ENCODE results near the gene DAAM2. TPM values are rescaled to one million over a fixed set of nuclear protein-coding genes. Genes with fewer than 3 reads are reported as not detected.

Gene DAAM2
- total and polyA plus RNA-seq, 9 of the 15 experiments (the other 6 are each of a cell fraction or from before 2014, with no cell fraction given), result 0.01 to 0.07 TPM; not detected in 7

DNA sequence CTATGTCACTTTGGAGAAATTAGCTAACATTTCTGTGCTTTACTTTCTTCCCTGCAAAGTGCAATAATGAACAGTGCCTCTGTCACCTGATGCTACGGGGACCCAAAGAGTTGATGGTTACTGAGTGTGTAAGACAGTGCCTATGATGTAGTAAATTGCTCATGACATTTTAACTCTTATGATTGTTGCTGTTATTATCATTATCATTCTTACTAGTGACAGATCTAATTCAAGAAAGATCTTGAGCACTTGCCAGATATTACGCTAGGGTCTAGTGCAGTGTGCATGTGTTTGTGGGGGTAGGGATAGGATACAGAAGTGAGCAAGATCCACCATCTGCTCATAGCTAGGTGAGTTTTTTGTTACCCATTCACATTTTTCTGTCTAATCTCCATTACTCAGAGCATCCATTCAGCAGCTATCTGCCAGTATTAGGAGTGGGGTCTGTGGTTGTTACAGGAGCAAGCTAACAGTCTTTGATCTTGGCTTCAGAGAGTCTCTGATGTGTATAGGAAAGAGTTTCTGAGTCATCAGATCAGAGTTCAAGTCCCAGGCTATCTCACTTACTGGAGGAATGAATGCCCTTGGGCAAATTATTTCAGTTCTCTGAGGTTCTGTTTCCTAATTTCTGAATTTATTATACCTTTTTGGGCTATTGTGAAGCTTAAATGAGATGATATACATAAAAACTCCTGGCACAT is 33.1 kb upstream of the DAAM2 start:
- in situ Hi-C loops (cut with MboI), result no loop called here
- no peaks in the 10 kb centered on the region for H3K9me1 ChIP-seq (ENCODE audit: control insufficient read depth, insufficient read depth, low read length)
- DNase-seq (ENCODE audit: extremely low read depth in 1 of 4, low spot score in 3 of 4) (no peak), FAIRE-seq (no peak), ATAC-seq (no peak)
- H3K4me1 ChIP-seq (replicated peaks in 1 of 2; ENCODE audit: control insufficient read depth in 2 of 2, insufficient read depth in 2 of 2, low read length in 2 of 2), result no peaks in the 10 kb centered on the region
- no peak overlapping the region for H3K4me3 ChIP-seq
- 0% methylated on average over 2 of the region's 2 CpGs for WGBS (ENCODE audit: insufficient coverage, low coverage, missing lambda C conversion rate)
- no peaks in the 10 kb centered on the region; a peak in 1 of 5 replicates for H3K27me3 ChIP-seq (ENCODE audit: control insufficient read depth in 2 of 2, insufficient read depth in 2 of 2, low read length in 2 of 2)
- no peaks in the 10 kb centered on the region for H4K20me1 ChIP-seq (replicated peaks; ENCODE audit: control insufficient read depth, insufficient read depth, low read length)
- TF ChIP-seq, protein P1, sequence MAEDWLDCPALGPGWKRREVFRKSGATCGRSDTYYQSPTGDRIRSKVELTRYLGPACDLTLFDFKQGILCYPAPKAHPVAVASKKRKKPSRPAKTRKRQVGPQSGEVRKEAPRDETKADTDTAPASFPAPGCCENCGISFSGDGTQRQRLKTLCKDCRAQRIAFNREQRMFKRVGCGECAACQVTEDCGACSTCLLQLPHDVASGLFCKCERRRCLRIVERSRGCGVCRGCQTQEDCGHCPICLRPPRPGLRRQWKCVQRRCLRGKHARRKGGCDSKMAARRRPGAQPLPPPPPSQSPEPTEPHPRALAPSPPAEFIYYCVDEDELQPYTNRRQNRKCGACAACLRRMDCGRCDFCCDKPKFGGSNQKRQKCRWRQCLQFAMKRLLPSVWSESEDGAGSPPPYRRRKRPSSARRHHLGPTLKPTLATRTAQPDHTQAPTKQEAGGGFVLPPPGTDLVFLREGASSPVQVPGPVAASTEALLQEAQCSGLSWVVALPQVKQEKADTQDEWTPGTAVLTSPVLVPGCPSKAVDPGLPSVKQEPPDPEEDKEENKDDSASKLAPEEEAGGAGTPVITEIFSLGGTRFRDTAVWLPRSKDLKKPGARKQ (CRISPR knock-in tag; IDR thresholded peaks at IDR 0.05), result no peak
- no peak for TF ChIP-seq KDM2B (CRISPR knock-in tag; IDR thresholded peaks at IDR 0.05)
- TF ChIP-seq ASH1L (IDR thresholded peaks at IDR 0.05; ENCODE audit: borderline replicate concordance, low read depth, partially characterized antibody), result no peak
- no peak for TF ChIP-seq HSF4 (CRISPR knock-in tag; IDR thresholded peaks at IDR 0.05; ENCODE audit: borderline replicate concordance)
- TF ChIP-seq, protein P2, sequence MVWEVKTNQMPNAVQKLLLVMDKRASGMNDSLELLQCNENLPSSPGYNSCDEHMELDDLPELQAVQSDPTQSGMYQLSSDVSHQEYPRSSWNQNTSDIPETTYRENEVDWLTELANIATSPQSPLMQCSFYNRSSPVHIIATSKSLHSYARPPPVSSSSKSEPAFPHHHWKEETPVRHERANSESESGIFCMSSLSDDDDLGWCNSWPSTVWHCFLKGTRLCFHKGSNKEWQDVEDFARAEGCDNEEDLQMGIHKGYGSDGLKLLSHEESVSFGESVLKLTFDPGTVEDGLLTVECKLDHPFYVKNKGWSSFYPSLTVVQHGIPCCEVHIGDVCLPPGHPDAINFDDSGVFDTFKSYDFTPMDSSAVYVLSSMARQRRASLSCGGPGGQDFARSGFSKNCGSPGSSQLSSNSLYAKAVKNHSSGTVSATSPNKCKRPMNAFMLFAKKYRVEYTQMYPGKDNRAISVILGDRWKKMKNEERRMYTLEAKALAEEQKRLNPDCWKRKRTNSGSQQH (CRISPR knock-in tag; IDR thresholded peaks at IDR 0.05), result no peak
- no peak for TF ChIP-seq MCM2 (IDR thresholded peaks at IDR 0.05; ENCODE audit: low read depth)
- no peak for TF ChIP-seq RBM15 (IDR thresholded peaks at IDR 0.05; ENCODE audit: insufficient read depth, low read length)
- no peak for TF ChIP-seq ZNF695 (CRISPR knock-in tag; IDR thresholded peaks at IDR 0.05)
- TF ChIP-seq SRF (CRISPR knock-in tag; IDR thresholded peaks at IDR 0.05), result no peak
- no peak for TF ChIP-seq ARHGAP35 (IDR thresholded peaks at IDR 0.05; ENCODE audit: partially characterized antibody)
- TF ChIP-seq CC2D1A (IDR thresholded peaks at IDR 0.05), result no peak
- TF ChIP-seq, protein P3, sequence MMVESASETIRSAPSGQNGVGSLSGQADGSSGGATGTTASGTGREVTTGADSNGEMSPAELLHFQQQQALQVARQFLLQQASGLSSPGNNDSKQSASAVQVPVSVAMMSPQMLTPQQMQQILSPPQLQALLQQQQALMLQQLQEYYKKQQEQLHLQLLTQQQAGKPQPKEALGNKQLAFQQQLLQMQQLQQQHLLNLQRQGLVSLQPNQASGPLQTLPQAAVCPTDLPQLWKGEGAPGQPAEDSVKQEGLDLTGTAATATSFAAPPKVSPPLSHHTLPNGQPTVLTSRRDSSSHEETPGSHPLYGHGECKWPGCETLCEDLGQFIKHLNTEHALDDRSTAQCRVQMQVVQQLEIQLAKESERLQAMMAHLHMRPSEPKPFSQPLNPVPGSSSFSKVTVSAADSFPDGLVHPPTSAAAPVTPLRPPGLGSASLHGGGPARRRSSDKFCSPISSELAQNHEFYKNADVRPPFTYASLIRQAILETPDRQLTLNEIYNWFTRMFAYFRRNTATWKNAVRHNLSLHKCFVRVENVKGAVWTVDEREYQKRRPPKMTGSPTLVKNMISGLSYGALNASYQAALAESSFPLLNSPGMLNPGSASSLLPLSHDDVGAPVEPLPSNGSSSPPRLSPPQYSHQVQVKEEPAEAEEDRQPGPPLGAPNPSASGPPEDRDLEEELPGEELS (CRISPR knock-in tag; IDR thresholded peaks at IDR 0.05; ENCODE audit: borderline replicate concordance), result no peak
- no peak for TF ChIP-seq SAP30 (IDR thresholded peaks at IDR 0.05; ENCODE audit: borderline replicate concordance, insufficient read depth, low read depth, low read length, poor library complexity, severe bottlenecking)
- TF ChIP-seq BDP1 (IDR thresholded peaks at IDR 0.05; ENCODE audit: insufficient read depth, insufficient read length), result no peak
- POLR2A ChIA-PET, result interaction anchor here (1.5 kb wide), 1 partner anchor 76 kb away, joined by 3 read pairs; no protein-coding TSS in a partner anchor
- no peak overlapping the region for H2AFZ ChIP-seq (ENCODE audit: low read depth, low read length)
- no peak overlapping the region for H3K4me2 ChIP-seq (ENCODE audit: insufficient read depth, low read length)
- intact Hi-C loops (cut with micrococcal nuclease), result no loop called here
- H3K36me3 ChIP-seq (ENCODE audit: control insufficient read depth, insufficient read depth, low read length), result no peaks in the 10 kb centered on the region
- no peaks in the 10 kb centered on the region for H3K79me2 ChIP-seq (ENCODE audit: control insufficient read depth, insufficient read depth, low read length)
- no peaks in the 10 kb centered on the region for H3K9me3 ChIP-seq (replicated peaks; ENCODE audit: control insufficient read depth, insufficient read depth, low read depth, low read length)
- BruUV-seq (replicated peaks), result no TSS peak
- CTCF ChIA-PET (ENCODE audit: low intra/inter-chr PET ratio), result no interaction called here
- no peak overlapping the region for H3K9ac ChIP-seq (ENCODE audit: insufficient read depth in 1 of 2, low read depth in 2 of 2, low read length in 2 of 2)
- no peak overlapping the region for H3K27ac ChIP-seq (ENCODE audit: extremely low read depth, low read depth, low read length)
